SK-N-DZ (cell line): ENCODE results near the gene STK24.

Experiments used
- DNase-seq: peaks from one replicate; pipeline ENCODE4 v3.0.0-alpha.2; 2015; ENCODE audit warnings: low spot score

Gene STK24

GRCh38 chr13:98475522-98475921, 101.4 kb downstream of the STK24 start:
- no peak for DNase-seq

DNA sequence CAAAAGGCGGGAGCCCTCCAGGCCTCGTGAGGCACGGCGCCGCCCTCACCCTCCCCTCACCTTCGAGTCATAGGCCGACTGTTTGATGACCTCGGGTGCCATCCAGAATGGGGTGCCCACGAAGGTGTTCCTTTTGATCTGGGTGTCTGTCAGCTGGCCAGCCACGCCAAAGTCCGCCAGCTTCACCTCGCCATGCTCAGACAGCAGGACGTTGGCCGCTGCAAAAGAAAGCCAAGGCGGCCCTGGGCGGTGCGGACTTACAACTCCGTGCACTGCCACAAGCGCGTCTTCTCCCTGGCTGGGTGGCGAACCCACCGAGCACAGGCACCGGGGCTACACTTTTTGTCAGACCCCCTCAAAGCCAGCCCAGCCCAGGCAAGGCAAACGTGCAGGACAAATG, 102.1 kb downstream of the STK24 start:
- no peak for DNase-seq

- no peak for DNase-seq
These were observed 102.6 kb downstream of the STK24 start for GRCh38 chr13:98474292-98474691.

DNA sequence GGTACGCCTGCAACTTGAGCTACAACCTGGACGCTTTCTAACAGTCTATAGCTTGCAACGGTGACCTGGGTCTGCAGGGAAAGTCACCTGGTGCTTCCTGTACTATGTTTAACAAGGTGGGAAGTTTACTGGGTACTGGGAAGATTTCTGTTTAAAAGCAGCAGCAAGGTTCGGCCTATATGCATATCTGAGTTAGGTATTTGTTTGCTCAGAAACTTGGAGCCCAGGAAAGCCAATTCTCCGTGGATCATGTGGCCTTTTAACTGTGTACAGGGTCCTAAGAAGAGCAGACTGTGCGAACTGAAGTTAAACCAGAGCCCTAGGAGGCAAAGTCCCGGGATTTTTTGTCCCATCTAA, 103.1 kb downstream of the STK24 start:
- DNase-seq, result no peak

- no peak for DNase-seq
These were observed 103.6 kb downstream of the STK24 start for GRCh38 chr13:98473135-98473787.

GRCh38 chr13:98471934-98472333, 105.0 kb downstream of the STK24 start:
- no peak for DNase-seq

DNA sequence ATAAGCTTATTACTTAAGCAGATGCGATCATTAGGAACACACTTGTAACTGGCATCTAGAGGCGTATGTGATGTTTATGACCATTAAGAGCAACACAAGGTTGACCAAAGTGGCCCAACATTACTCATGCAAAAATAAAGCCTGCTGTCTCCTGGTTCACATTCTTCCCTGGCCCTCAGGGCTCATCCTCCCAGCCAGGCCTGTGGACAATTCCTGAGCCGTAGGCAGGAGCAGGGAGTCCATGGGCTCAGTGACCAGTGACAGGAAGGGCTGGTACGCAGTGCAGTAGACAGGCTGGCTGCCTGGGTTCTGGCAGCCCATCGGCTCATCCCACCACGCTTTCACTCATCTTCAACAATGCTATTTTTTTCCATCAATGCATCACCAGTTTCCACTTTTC, 106.0 kb downstream of the STK24 start:
- DNase-seq, result no peak

DNA sequence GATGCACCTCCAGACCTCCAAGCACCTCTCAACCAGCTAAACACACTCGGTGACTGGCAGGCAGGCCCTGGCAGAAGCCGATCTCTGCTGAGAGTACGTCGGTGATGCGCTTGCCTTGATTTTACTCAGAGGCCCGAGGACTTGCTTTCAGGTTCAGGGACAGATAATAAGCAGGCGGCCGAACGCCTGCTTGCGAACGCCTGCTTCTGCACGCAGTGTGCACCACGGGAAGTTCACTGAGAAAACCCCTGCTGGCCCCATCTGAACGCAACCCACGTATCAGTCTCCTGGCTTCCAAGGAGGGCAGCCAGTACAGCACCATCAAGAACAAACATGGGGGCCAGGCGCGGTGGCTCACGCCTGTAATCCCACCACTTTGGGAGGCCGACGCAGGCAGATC, 108.0 kb downstream of the STK24 start:
- no peak for DNase-seq

GRCh38 chr13:98468361-98468760, 108.5 kb downstream of the STK24 start:
- no peak for DNase-seq

DNA sequence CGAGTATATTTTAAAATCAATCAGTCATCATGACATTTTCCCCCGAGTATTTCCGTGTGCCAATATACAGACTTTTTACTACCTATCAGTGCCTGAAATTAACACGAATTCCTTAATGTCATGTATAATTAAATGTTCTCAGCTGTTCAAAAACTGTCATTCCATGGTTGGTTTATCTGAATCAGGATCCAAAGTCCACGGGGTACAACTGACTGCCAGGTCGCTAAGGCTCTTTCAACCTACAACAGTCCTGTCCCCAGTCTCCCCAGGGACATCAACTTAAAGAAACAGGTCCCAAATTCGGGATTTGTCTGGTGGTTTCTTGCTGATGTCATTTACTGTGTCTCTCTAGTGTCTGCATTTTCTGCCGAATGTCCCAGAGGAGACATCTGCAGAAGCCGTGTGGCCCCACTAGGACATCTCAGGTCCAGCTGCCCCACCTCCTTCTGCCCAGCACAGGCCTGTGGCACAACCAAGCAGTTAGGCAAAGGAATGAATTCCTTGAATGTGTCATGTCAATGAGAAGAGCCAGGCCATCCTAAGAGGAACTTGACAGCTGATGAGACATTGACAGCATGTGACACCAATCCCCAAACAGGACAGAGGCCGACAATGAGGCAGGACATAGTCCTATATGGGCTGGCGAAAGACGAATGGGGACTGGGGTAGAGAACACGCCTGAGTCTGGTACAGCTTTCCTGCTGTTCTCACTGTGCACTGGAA, 109.5 kb downstream of the STK24 start:
- DNase-seq, result no peak

DNA sequence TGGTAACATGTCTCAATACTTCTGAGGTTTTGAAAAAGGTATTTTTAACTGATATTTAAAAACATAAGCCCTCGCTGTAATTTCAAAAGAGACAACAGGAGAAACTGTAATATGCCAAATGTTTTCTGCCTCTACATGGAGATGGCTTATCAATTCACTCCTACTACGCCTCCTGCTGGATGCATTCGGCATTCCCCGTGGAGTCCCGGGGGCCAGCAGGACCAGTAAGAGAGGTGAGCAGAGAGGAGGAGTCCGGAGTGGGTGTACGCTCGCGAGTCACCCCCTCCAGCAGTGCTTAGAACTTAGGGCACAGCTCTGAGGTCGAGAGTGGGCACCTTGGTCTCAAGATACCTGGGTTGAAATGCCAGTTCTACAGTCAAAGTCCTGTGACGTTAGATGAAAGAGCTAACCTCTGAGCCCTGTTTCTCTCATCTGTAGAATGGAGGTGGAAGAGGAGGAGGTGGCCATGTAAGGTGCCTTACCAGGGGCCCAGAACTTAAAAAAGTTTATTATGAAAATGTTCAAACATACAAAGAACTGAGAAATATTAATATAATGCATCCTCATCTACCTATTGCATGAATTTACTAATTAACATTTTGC, 110.2 kb downstream of the STK24 start:
- DNase-seq, result no peak

DNA sequence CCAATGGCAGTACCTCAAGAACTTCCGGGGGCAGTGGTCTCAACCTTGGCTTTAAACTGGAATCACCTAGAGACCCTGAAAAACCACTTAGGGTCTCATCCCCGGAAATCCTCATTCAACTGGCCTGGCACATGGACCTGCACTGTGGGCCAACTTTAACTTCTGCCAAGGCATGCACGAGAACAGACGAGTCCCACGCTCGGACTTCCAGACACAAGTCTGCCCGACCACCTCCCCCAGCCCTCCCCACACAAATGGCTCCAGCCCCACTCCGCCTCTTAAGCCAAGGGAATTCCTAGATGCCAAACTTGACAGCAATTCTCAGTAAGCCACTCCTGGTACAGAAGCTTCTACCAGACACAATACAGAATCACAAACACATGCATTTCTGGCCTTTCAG, 114.0 kb downstream of the STK24 start:
- no peak for DNase-seq

- no peak for DNase-seq
These were observed 114.5 kb downstream of the STK24 start for GRCh38 chr13:98462241-98462882.

- no peak for DNase-seq
These were observed 115.2 kb downstream of the STK24 start for GRCh38 chr13:98461486-98462240.

DNA sequence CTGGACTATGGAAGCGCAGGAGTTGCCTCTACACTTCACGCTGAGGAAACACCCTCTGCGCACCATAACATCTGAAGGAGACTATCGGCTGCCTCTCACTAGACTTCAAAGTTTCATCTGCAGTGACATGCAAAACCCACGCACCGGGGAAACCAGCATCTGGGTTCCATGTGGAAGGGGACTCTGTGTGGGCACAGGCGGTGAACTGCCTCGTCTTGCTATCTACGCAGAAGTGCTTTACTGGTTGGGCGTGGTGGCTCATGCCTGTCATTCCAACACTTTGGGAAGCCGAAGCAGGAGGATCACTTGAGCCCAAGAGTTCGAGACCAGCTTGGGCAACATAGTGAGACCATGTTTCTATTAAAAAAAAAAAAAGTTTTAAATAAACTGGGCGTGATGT, 116.4 kb downstream of the STK24 start:
- no peak for DNase-seq

GRCh38 chr13:98459721-98460370, 117.1 kb downstream of the STK24 start:
- DNase-seq, result no peak

- DNase-seq, result no peak
These were observed 117.7 kb downstream of the STK24 start for GRCh38 chr13:98459171-98459681.

DNA sequence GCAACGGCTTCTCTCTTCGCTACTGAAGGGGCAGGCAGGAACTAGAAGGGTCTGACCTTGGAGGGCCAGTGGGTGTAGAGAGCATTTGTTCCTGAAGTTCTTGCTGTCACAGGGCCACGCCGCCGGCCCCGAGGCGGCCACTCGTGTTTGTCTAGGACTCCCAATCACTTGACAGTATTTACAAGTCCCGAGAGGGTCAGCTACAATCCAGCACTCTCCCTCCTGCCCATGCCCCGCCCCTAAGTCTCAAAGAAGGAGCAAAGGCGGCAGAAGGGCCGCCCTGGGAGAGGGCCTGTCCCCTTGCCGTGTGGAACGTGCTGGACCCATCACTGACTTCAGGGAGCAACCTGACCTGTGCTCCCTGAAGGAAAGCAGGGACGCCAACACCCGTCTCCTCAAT, 118.5 kb downstream of the STK24 start:
- no peak for DNase-seq

- DNase-seq, result no peak
These were observed 119.9 kb downstream of the STK24 start for GRCh38 chr13:98457053-98457452.

DNA sequence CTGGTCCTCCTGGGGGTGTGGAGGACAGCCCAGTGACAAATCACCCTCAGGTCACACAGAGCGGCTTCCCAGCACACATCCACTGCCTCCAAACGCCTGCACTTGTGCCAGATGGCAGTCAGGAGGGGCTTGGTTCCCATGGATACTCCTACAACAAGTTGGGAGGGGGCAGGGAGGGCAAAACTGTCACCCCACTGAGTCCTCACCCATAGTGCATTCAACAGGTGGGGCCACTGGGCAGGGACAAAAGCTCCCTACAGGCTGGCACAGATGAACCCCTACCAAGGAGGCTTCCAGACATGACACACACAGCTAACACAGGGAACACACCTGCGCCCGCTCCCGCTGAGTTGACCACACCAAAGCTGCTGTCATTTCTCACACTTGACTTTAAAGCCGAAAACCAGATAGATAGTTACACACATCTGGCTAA, 120.5 kb downstream of the STK24 start:
- DNase-seq, result no peak

DNA sequence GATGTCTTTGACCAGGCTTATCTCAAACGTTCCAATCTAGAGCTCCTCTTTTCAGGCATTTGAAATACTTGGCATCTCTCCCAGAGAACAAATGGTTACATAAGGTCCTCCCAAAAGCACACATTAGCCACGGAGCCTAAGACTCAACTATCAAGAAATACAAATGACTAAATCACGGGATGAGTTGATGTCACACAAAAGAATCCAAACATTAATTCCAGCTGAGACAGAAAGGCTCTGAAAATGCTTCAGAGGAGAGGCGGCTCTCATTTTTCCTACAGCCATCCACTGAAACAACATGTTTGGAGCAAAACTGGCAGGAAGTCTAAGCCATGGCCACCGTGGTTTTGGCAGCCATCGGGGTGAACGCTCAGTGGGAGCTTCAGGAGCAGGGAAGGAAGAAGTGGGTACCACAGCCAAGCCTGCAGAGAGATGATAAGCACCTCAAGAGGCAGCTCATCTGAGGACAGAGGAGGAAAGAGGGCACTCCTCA, 122.5 kb downstream of the STK24 start:
- no peak for DNase-seq
